Stimulated activated CD4-positive, alpha-beta T cell treated with anti-CD3 and anti-CD28 coated beads, Interleukin-12 subunit alpha, Interleukin-12 subunit beta, amount 100 ng/mL, for 4 hours (primary cell): ENCODE results near the gene AFF1.
"Not testable (repeated sequence)": the region's sequence is repeated elsewhere in the genome, so short reads cannot be mapped to it uniquely, and the experiment has no call there.

ENCODE experiments used
- DNase-seq: peaks from one replicate; pipeline ENCODE4 v3.0.0-alpha.2; 2020

AFF1 gene

DNA sequence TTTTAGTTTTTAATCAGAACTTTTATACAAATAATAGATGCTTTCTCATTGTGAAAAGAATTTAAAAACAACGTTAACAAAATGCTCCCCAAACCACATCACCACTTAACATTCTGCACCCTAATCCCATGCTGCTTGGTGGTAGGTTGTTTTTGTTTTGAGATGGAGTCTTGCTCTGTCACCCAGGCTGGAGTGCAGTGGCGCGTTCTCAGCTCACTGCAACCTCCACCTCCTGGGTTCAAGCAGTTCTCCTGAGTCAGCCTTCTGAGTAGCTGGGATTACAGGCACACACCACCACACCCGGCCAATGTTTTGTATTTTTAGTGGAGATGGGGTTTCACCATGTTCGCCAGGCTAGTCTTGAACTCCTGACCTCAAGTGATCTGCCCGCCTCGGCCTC is 102.4 kb downstream of the AFF1 start:
- not testable (repeated sequence) for DNase-seq

DNA sequence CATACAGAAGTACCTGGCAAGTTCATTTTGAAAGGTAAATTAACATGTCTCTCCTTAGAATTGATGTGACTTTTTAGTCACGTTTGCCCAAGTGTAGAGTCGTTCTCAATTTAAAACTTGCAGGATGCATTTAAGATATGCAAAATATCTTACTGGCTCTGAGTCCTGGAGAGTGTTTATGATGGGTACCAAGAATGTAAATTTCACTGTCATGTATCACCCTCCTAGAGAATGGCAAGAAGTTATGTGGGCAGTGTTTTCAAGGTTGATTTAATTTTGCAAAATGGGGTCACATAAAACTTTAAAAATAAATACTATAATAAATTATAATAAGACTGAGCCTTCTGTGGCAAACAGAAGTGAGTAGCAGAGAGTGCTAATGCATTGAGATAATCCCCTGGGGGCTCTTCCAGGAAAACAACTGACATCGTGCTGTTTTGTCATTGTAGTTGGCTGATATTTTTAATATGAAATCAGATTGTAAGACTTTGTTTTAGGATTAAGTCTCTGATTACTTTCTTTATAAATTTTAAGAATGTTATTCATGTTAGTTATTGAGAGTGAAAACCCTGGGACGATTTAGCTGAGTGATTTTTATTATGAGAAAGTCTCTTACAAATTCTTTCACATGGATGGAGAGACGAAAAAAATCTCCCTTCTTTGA is 103.0 kb downstream of the AFF1 start:
- no peak for DNase-seq

DNA sequence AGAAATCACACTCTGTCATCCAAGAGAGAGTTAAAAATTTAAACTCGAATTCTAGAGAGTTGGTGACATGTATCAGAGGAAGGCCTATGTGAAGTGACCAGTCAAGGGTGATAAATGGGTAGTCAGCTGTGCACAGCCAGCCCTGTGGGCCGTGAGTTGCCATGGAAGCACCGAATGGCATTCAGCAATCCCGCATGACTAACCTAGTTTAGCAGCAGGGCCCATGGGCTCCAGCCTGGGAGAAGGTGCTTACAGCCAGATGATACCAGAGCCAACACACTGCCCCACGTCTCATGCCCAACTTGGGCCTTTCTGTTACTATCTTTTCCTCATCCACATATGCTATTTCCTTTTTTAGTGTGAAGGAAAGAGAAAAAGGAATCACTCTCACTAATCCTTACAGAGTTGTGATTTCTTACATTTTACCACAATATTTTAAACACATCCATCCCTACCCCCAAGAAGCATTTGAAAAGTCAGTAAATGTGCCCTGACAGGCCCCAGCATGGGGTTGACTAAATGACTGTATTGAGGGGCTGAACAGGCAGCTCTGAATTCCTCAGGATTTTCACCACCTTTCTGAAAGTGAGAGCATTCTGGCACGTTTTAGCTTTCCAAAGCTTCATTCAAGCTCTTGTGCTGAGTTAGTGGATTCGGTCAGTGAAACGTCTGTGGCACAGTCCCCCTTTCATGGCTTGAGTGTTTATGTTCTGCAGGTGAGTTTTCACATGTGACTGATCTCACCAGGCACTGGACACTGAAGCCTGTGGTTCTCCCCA is 104.2 kb downstream of the AFF1 start:
- no peak for DNase-seq

DNA sequence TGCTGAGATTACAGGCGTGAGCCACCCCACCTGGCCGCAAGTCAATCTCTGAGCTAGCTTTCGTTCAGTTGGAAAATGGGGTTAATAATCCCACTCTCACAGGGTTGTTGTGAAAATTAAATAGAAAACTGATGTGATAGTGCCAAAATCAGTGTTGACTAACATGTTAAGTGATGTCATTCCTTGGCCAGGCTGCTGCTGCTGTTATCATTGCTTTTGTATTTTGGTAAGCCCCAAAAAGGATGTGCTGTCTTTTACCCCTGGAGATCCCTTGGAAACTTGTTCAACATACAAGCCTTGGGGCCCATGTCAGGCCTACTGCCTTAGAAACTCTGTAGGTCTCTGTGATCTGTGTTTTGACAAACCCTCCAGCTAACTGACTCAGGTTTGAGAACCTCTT is 106.3 kb downstream of the AFF1 start:
- DNase-seq, result no peak

DNA sequence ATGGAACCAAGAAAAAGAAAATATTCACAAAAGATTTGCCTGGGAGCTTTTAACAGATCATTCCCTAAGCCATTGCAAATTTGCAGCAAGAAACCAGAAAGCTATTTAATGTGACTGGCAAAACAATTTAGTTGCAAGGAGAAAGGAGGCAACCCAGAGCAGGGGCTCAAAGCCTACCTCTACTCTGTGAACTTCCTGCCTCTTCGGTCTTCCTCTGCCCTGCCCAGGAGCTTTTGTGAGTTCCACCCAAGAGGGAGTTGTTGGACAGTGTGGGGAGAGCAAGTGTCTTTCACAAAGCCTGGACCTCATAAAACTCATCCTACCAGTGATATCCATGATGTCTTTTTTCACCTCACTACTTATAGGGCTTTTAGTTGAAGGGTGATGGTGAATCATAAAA is 107.4 kb downstream of the AFF1 start:
- DNase-seq, result no peak

DNA sequence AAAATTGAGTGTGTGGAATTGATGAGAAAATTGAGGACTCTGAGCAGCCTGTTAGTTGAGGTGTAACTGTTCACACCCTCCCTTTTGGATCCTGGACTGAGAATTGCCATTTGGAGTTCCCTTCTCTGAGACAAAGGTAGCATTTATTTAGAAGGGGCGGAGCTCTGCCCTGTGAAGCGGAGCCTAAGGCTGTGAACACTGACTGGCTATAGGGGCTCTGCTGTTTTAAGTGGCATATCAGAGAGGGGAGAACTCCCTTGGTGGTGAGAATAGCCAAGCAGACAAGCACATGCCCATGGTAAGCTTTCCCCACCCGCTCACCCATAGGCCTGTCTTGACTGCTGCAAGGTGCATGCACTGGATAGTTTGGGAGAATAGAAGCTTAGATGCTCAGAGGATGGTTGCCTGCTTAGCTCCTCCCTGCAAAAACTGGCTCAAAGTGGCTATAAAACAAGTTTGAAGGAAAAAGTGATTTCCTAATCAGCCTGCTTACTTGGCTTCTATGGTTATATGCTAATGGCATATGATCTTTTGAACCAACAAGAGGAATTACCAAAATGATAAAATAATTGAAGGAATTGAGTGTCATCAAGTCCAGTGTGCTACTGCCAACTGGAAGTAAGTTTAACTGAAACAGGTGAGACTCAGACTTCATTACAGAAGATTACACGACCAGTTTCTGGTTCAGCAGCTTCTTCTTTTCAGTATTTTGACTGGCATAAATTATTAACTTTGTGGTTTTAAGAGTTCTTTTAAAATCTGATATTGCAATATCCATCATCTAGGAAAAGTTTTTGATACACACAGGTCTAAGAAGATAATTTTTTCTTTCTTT is 108.4 kb downstream of the AFF1 start:
- no peak for DNase-seq

DNA sequence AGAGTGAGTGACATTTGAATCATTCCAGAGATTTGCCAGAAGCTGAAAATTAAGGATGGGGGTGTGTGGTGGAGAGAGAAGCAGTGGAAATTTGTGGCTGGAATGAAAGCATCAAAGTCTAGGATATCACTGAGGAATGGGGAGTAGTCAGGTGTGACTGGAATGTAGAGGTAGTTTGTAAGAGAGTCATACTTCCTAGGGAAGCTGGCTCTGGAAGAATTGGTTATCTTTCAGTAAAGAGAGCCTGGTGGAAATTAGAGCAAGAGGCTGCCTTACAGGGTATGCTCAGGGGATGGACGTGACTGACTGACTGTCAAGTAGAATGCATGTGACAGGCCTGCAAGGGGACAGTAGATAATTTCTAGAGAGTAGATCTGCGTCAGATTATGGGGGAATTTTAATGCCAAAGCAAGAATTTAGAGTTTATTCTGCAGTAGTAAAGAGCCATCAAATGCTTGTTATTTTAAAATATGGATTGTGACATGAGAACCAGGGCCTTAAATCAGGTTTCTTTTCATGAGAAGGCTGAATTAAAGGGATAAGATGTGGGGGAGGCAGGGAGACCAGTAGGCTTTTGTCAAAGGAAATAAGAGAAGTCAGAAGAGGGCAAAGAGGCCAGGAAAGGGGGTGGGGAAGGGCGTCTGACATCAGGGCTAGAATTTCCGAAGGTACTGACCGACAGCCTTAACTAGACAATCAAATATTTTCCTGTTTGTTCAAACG is 109.9 kb downstream of the AFF1 start:
- no peak for DNase-seq

DNA sequence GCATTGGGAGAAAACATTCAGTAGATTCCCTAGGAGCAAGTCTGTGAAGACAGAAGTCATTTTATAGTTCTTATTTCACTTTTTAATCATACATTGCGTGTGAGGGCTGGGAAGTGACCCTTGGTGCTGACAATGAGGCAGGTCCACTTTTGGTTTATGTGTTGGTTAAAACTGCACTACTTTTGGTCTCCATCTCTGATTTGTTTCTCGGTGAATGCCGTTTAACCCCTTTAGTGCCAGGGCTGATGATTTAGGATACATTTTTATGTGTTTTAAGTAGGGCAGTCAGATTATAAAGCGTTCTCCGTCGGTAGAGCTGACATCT is 110.4 kb downstream of the AFF1 start:
- no peak for DNase-seq

DNA sequence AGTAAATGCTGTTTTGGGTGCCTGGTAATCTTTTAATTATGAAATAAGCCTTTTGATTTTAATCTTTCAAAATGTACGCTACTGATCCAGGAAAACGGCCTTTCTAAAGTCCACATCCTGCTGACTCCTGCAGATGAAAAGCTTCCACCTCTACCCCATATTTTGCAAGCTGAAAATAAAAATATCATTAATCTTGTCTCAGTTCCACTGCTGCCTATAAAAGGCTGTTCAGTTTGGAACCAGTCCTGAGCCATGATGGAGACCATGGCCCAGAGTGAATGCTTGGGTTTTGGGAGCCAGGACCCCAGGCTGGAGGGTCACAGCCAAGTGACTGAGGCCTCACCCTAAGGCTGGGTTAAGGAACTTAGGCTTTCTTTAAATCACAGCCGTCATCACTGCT is 110.8 kb downstream of the AFF1 start:
- no peak for DNase-seq

DNA sequence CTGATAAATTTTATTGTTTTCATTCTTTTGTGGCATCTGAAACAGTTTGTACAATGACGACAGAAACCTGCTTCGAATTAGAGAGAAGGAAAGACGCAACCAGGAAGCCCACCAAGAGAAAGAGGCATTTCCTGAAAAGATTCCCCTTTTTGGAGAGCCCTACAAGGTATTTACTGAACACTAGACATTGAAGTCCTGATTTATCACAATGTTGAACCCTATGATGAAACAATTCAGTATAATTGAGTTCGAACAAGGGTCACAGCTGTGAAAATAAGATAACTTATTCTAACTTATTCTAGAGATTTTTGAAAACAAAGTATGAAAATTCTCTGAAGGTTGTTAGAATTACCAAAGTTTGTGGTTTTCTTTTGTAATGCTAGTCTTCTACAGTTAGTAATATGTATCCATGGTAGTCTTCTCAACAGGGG is 111.3 kb downstream of the AFF1 start:
- DNase-seq, result no peak

DNA sequence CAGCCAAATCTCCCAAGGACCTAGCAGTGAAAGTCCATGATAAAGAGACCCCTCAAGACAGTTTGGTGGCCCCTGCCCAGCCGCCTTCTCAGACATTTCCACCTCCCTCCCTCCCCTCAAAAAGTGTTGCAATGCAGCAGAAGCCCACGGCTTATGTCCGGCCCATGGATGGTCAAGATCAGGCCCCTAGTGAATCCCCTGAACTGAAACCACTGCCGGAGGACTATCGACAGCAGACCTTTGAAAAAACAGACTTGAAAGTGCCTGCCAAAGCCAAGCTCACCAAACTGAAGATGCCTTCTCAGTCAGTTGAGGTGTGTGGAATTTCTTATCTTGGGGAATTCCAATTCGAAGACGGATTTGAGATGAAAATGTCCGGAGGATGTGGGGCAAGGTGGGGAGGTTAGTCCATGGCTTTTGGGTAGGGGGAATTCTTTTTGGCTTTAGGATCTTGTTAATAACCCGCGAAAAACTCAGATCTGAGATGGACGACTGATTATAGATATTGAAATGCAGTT is 112.5 kb downstream of the AFF1 start:
- no peak for DNase-seq

DNA sequence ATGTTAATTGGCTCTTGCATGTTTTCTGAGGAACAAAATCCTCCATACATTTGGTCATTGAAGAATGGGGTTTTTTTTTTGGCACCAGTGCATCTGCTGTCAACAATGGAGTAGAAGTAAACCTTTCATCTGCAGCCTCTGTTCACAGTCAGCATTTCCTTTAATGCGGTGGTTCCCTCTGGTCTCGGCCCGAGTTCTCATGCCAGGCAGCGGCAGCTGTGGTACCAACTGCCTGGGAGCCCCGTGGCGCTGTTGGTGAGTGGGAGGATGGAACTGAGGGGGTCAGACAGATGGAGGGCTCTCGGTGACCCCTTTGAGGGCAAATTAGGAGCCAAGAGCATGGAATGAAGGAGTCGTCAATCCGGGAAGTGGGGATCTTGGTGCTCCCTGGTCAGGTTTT is 114.7 kb downstream of the AFF1 start:
- DNase-seq, result no peak

DNA sequence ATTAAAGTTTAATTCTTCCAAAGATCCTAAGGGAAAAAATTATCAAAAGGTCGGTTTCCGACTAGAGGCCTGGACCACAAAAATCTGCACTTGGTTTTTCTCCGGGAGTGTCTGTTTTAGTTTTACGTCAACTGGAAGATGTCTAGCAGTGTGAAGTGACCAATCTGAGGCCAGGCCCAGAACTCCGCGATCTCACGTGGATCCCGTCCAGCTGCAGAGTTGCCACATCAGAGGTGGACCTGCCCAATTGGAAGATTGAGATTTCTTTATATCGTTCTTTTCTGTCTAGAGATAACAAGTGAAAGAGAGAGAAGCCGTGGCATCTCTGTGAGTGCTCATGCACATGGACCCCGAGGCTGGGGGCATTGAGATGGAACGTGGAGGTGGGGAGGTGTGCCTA is 115.8 kb downstream of the AFF1 start:
- DNase-seq, result no peak

DNA sequence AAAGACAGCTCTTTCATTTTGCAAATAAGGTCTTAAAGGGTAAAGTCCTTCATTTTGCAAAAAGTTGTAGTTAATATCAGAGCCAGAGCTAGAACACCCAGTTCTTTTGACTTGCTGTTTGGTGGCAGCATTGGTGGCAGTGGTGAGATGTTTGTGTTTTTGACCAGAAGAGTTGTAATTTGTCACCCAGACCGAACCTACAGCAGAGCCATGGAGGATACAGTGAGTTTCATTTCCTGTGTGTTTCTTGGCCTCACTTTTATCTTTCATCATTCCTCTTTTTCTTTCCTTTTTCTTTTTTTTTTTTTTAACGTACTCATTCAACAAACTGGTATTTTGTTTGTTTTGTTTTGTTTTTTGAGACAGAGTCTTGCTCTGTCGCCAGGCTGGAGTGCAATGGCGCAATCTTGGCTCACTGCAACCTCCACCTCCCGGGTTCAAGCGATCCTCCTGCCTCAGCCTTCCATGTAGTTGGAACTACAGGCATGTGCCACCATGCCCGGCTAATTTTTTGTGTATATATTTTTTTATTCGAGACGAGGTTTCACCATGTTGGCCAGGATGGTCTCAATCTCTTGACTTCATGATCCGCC is 116.4 kb downstream of the AFF1 start:
- no peak for DNase-seq

DNA sequence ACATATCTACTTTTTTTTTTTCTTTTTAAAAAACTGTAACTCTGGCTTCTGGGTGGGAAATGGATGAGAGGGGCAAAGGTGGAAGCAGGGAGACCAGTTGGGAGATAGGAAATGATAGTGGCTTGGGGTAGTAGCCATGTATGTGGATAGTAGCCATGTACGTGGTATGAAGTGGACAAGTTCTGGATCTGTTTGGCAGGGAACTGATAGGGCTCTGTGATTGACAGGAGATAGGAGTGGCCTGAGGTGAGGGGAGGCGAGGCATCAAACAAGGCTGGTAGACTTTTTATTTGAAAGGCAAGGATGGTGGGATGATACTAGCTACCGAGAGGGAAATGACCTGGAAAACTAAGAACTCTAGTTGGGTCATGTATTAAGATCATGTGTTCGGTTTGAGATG is 117.8 kb downstream of the AFF1 start:
- DNase-seq, result no peak

DNA sequence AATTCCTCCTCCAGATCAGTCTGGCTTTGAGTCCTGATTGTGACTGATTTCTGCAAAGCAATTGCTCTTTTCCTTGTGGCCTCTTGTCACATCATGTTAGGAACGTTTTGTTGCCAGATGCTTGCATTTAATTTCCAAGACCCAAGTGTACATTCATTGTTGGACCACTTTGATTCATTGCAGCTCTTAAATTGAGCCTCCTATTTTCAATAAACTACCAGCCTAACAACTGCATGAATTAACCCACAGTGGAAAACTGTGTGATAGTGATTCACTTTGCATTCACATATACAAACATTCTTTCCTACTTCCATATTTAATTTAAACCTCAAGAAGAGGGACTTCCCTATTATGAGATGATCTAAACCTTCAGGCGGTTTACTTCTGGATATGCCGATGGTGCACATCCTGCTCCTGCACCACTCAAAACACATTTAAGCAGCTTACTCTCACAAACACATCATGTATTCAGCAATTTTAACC is 118.4 kb downstream of the AFF1 start:
- no peak for DNase-seq

DNA sequence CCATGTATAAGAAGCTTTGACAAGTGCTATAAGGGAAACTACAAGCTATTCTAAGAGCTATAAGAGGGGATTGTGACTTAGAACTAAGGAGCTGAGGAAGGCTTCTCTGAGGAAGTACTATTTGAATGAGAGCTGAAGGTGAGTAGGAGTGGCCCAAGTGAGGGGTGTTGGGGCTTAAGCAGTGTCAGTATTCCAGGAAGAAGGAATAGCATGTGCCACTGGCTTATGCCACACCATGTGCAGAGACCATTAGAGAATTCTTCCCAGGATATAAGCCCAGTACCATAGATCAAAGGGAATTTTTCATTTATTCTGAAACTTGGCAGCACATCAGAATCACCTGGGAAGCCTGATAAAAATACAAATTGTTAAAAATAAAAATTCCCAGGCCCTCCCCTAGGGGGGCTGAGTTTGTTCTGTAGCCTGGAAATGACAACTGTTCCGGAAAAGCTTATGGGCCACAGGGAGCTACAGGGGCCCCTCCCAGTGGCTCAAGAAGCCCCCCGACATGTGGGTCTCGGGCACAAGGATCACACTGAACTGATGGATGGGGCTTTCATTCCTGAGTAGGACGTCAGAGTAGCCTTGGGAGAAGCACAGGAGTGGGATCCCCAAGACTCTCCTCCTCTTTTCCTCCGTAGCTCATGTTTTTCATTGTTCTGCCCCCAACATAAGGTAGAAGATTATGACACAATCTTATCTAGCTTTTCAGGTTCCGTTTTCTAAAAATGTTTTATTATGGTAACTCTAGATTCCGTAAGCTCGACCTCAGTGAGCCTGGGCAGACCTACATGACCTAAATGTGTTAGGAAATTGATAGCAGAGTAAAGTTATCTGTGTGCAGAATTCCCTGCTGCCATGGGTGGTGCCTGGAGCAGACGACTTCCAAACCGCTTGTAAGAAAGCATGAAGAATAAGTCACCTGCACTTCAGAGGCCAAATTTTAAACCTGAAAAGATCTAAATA is 119.3 kb downstream of the AFF1 start:
- DNase-seq, result no peak

DNA sequence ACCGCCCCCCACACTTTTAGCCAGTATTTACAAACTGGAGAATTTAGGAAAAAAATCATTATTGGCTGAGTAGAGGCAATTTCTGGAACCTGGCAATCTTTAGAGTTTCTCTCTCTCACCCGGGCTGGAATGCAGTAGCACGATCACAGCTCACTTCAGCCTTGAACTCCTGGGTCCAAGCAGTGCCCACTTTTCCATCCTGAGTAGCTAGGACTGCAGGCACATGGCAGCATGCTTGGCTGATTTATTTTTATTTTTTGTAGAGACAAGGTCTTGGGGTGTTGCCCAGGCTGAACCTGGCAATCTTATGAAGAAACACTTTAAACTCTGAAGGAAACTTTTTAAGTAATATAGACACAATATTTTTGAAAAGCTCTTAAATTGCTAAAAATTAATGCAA is 120.1 kb downstream of the AFF1 start:
- DNase-seq, result no peak

DNA sequence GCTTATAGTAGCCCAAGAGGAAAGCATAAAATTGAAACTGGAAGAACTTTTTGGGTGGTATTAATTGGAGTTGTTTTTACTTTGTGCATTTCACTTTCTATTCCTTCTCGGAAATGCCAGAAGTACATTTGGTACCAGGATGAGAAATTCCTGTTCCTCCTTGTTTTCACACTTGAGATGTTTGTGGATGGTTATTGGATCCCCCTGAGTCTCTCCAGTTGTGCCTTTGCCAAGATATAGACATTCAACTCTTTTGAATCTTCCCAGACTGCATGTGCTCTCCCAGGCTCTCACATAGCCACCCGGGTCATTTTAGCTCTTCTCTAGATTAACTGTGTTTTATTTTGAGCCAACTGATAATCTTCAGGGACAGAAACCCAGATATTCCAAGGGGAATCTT is 120.5 kb downstream of the AFF1 start:
- DNase-seq, result no peak

DNA sequence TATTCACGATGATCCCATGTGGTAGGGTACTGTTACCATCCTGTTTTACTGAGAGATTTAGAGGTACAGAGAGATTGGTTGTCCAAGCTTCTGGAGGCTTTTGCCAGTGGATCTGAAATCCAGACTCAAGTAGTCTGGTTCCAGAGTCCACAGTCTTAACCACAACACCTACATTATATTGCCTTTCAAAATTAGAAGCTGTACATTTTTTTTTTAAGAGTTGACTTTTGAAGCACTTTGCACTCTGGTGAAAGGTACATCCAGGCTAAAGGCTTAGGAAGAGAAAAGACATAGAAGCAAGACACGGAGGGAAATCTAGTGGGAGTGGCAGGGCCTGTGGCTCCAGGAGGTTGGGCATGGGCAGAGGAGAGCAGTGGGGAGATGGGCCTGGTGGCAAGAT is 122.1 kb downstream of the AFF1 start:
- DNase-seq, result no peak

DNA sequence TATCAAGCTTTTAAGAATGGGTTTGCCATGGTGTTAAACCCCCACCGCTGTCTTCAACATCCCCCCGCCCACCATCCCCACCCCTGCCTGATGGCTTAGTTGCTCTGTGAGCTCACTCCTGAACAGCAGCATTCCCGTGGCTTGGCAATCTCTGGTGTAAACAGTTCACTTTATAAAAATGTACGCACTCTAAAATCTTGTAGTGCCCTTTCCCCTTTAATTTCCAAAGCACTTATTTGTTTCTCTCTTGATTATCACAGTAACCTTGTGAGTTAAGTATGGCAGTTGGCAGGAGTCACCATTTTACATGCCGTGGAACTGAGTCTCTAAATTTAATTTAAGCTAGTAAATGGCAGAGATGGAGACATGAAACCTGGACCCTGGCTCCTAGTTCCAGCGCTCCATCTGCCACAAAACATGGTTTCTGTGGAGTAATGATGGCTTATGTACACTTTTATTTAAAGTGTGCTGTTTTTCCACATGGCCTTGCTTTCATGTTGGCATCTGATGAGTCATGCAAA is 123.1 kb downstream of the AFF1 start:
- no peak for DNase-seq
